HG02852 (cell line): ENCODE results near the gene FBXW2.
"Not testable (repeated sequence)": the region's sequence is repeated elsewhere in the genome, so short reads cannot be mapped to it uniquely, and the experiment has no call there.

Source experiments
- ATAC-seq: cut with Tn5 transposase; IDR thresholded peaks from one replicate; pipeline ENCODE4 v1.9.1; 2021; ENCODE audit warnings: mild to moderate bottlenecking, moderate library complexity; ENCODE audit not compliant: unreplicated experiment

Gene FBXW2

GRCh38 chr9:120779227-120779626, 14.0 kb downstream of the FBXW2 start:
- no peak for ATAC-seq

- no peak for ATAC-seq
Measured at GRCh38 chr9:120778758-120779157, 14.5 kb downstream of the FBXW2 start.

GRCh38 chr9:120777229-120777628, 16.0 kb downstream of the FBXW2 start:
- no peak for ATAC-seq

GRCh38 chr9:120776788-120777187, 16.4 kb downstream of the FBXW2 start:
- ATAC-seq, result no peak

- ATAC-seq, result no peak
Measured at GRCh38 chr9:120775859-120776258, 17.4 kb downstream of the FBXW2 start.

- no peak for ATAC-seq
Measured at GRCh38 chr9:120774719-120775118, 18.5 kb downstream of the FBXW2 start.

DNA sequence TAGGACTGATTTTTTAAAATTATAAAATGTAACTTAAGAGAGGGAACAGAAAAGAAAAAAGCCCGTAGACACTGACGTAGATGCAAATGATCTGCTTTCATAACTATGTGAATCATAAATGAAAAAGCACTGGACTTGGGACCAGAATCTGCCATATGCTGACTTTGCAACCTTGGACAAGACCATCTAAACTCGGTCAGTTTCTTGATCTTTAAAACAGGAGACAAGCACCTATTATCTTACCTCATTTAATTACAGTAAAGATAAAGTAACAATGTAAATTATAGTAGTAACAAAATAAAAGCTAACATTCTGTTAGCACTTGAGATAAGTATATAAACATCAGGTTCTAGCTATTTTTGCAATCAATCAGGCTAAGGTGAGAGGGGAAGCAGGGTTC, 20.0 kb downstream of the FBXW2 start:
- no peak for ATAC-seq

DNA sequence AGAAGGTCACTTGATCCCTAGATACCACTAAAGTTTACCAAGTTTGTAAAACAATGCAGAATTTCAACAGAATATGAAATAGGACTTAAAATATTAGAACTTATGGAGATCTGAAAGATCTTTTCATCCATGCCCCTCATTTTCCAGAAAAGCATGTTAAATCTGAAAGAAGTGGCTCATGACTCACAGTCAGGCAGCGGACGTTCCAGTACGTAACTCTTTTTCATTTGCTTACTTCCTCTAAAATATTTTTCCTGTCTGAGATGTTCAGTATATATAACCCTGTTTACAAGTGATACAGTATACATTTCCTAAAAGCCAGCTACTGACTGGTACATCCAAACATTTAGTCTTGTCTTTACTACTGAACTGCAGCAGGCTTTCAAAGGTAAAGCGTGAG, 22.3 kb downstream of the FBXW2 start:
- no peak for ATAC-seq

DNA sequence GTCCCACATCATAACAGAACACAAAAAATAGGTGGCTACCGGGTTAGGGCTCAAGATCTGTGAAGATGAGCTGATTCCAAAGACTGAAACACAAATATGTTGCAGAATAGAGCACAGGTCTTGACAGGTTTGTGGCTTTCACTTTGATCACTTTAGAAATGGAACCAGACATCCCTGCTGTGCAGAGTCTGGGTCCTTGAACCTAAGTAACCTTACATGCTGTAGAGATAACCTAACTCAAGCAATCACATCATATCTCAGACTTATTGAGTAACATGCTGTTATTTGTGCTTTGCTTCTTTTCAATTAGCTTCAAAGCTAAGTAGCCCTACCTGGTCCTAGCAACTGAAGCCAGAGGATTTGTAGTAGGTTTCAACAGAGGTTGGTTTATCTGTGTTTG, 24.3 kb downstream of the FBXW2 start:
- ATAC-seq, result no peak

DNA sequence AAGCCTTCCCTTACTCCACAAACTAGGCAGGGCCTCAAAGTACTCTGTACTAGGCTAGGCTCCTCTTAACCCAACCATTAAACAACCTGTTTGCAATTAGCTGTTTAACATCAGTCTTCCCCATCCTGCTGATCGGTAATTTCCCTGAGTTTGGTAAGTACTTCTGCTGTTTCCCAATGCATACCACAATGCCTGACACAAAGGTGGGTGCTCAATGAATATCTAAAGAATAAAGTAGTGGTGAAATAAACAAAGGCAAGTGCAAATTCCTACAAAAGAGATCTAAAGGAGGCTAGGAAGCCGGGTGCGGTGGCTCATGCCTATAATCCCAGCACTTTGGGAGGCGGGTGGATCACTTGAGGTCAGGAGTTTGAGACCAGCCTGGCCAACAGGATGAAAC, 25.0 kb downstream of the FBXW2 start:
- ATAC-seq, result no peak

DNA sequence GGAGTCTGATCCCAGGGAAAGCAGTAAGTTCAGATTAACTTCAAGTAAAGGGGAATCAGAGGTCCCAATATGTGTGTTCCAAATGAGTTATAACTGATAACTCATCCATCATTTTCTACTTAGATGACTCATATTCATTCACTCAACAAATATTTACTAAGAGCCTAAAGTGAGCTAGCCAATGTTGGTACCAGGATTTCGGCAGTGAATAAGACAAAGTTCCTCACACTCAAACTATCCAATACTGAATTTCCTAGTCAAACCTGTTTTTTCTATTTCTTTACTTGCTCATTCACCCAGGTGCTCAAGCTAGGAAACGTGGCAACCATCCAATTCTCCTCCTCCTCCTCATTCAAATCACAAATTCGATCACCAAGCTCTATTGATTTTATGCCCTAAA, 25.8 kb downstream of the FBXW2 start:
- ATAC-seq, result no peak

DNA sequence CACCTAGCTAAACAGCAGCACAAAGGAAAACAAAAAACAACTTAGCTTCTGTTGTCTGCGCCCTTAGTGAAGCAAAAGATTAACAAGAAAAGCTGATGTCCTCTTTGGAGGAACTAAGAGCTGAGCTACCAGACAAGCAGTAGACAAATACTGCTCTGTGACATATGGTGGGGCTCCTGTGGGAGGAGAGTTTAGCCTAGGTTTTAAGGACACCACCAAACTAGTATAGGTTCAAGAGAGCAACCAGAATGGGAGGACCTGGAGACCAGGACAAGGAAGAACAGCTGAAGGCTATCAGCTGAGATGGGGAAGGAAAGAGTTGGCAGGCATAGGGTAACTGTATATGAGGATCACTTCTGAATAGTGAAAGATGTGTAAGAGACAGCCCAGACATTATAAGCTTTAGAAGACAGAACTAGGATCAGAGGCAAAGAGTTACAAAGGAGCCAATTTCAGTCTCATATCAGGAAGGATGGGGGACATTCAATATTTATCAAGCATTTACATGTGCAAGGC, 27.2 kb downstream of the FBXW2 start:
- ATAC-seq, result no peak

DNA sequence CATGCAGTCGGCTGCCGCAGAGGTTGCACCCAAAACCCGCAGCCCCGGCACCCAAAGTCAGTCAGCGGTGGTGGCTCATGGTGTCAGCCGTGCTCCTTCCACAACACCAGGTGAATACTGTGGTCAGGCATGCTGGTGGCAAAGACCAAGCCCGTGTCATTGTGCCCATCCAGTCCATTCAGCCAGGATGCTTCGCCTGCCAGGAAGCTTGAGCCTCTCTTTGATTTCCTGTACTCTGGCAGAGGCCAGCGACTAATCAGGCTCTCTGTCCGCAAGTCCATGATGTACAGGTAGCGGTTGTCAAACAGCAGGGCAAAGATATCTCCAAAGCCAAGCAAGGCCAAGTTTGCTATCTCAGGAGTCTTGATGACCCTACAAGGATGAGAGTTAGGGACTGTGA, 28.7 kb downstream of the FBXW2 start:
- ATAC-seq, result no peak

GRCh38 chr9:120761006-120761405, 32.2 kb downstream of the FBXW2 start:
- ATAC-seq, result no peak

DNA sequence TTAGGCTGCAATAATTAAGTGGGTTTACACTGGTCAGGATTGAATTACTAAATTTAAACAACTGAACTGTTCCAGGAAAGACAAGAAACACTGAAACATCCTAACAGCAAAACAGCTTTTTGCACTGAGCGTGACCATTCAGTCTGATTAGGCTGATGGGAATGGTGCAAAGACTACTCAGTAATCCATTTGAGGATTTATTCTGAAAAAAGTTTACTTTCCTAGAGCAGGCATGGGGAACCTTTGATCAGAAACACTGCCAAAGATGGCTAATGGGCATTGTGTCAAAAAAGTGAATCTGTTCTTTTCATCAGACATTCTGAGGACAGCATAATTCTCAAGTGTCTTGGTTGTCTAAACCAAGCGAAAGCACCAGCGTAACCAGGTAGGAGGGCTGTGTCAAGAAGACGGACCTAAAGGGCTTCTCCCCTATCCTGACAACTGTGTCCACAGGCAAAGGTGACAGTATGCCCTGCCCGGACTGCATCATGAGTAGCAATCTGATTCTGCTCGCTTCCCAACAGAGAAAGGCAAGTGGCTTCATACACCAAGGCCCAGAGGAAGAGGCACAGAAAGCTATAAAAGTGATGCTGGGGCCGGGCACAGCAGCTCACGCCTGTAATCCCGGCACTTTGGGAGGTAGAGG, 33.3 kb downstream of the FBXW2 start:
- ATAC-seq, result no peak

- ATAC-seq, result no peak
Measured at GRCh38 chr9:120758544-120758943, 34.7 kb downstream of the FBXW2 start.

- ATAC-seq, result no peak
Measured at GRCh38 chr9:120757026-120757913, 35.9 kb downstream of the FBXW2 start.

DNA sequence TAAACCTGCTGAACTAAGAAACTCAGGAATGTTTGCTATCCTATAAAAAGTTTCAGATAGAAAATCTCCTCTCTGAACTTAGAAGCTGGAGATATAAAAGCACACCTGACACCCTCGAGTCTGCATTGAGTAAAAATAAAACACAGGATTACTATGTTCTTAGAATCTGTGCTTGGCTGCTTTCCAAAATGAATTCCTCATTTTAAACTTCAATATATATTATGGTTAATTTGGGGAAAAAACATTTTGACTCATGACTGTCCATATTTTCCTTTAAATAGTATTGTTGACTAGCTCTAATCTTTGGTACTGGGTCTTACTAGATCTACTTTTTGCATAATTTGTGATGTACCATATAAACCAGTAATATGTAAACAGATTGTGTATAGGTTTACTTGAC, 36.7 kb downstream of the FBXW2 start:
- ATAC-seq, result no peak

DNA sequence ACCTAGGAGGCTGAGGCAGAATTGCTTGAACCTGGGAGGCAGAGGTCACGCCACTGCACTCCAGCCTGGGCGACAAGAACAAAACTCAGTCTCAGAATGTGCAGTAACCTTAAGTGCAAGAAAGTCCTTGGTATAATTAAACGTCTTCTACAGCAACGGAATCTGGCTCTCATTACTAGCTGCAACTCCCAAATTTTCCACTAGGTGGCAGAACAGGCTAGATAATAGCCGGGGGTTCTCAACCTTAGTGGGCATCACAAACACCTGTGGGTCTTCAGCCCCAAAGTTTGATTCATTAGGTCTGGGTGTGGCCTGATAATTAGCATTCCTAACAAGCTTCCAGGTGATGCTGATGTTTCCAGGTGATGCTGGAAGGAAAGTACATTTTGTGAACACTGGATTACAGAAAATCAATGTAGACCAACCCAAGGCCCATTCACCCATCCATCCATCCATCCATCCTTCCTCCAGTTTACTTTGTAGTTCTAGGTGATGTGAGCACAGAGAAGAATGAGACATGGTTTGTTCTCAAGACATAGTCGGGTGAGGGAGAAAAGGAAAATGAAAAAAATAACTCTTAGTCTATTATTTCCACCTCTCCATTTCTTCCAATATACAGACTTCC, 37.3 kb downstream of the FBXW2 start:
- ATAC-seq, result no peak

- peak; percentile 84 for ATAC-seq
Measured at GRCh38 chr9:120755044-120755443, 38.2 kb downstream of the FBXW2 start.

DNA sequence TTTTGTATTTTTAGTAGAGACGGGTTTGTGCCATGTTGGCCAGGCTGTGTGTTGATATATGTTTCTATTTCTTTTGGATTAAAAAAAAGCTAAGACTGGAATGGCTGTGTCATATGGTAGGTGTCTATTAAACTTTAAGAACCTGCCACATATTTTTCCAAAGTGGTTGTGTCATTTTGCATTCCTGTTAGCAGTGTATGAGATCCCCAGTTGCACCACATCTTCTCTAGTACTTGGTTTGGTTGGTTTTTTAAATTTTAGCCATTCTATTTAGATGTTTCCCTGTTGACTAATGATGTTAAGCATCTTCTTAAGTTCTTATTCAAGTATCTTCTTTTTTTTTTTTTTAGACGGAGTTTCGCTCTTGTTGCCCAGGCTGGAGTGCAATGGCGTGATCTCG, 42.8 kb downstream of the FBXW2 start:
- no peak for ATAC-seq

DNA sequence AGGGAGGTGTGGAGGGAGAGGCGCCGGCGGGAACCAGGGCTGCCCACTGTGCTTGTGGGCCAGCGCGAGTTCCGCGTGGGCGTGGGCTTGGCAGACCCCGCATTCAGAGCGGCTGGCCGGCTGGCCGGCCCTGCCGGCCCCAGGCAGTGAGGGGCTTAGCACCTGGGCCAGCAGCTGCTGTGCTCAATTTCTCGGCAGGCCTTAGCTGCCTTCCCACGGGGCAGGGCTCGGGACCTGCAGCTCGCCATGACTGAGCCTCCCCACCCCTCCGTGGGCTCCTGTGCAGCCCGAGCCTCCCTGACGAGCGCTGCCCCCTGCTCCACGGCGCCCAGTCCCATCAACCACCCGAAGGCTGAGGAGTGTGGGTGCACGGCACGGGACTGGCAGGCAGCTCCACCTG, 46.9 kb downstream of the FBXW2 start:
- ATAC-seq, result not testable (repeated sequence)
